NCI-H1105 treated with DMSO at 0.1 percent for 48 hours (cell line): ENCODE results near the gene SPACA7.
"Not testable (repeated sequence)": the region's sequence is repeated elsewhere in the genome, so short reads cannot be mapped to it uniquely, and the experiment has no call there.

Source experiments
- DNase-seq: peaks from one replicate; lab custom pipeline; 2025; lab: John Stamatoyannopoulos, UW

Gene SPACA7

DNA sequence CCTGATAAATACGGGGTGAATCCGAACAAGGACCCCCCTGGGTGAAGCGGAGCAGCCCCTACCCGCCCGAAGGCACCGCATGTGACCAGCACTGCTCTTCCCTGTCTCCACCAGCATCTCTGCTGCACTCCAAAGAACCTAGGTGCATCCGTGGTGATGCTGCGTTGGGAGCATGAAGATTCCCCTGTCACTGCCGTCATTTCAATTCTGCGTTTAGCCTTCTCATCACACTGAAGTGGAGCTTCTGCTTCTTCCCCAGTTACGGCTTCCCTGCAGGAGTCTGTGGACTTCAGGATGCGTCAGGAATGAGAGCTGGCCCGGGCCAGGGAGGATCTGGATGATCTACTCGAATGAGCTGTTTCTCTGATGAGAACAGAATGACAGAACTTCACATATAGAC, 47.9 kb downstream of the SPACA7 start:
- DNase-seq: no peak

DNA sequence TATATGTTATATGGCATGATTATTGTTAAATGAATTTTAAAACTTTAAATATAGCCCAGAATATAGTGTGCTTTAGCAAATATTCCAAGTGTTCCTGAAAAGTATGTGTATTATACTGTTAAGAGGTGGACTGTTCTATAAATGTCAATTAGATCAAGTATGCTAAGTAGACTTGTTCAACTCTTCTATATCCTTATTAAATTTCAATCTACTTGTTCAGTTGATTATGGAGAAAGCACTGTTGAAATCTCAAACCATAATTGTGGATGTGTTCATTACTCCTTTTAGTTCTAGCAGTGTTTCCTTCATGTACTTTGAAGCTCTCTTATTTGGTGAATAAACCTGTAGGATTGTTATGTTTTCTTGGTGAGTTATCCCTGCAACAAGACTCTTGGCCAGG, 52.5 kb downstream of the SPACA7 start:
- DNase-seq: peak; percentile 15

- DNase-seq: no peak
Observed at GRCh38 chr13:112431734-112432133, 55.6 kb downstream of the SPACA7 start.

- DNase-seq: not testable (repeated sequence)
Observed at GRCh38 chr13:112432734-112433133, 56.6 kb downstream of the SPACA7 start.

DNA sequence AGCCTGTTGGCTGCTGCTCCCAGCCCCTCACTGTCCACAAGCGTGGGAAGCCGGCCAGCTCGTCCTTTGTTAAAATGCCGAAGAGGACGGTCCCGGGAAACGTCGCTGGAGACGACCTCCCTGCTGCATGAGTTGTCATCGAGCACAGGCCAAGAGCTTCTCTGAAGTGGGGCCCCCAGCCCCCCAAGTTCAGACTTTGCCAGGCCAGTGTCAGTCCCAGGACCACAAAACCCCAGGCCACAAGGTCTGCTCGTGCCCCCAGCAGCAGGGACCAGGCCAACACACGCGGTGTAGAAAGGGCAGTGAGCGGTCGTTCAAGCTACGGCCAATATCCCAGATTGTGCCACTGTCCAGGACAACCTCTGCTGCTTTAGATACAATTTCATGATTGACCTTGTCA, 57.4 kb downstream of the SPACA7 start:
- DNase-seq: not testable (repeated sequence)

GRCh38 chr13:112434032-112434431, 57.9 kb downstream of the SPACA7 start:
- no peak for DNase-seq

- DNase-seq: no peak
Observed at GRCh38 chr13:112434937-112435523, 58.9 kb downstream of the SPACA7 start.

- no peak for DNase-seq
Observed at GRCh38 chr13:112435973-112436372, 59.8 kb downstream of the SPACA7 start.

DNA sequence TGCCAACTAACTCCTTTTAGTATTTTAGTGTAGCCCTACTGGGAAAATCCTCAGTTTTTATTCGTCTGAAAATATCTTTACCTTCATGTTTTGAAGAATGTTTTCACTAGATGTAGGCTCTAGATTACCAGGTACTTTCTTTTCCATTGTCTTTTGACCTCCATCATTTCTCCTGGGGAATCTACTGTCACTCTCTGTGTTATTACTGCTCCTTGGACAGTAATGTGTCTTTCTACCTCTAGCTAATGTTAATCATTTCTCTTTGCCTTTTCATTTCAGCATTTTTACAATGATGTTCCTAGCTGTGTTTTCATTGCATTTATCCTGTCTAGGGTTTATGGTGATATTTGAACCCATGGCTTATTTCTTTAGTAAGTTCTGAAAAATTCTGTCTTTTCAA, 61.9 kb downstream of the SPACA7 start:
- DNase-seq: peak; percentile 35

DNA sequence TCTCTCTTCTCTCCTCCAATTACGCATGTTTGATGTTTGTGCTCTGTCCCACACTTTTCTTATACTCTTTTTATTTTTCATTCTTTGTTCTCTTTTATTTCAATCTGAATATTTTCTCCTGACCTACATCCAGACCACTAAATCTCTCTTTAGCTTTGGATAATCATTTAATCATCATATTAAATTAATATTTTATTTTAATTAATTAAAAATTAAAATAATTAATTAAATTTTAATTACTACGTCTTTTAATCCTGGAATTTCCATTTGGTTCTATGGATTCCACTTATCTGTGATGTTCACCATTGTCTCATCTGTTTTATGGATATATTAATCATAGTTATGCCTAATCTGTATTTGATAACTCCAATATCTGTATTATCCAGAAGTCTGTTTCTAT, 62.4 kb downstream of the SPACA7 start:
- no peak for DNase-seq

- DNase-seq: no peak
Observed at GRCh38 chr13:112441226-112441625, 65.1 kb downstream of the SPACA7 start.

DNA sequence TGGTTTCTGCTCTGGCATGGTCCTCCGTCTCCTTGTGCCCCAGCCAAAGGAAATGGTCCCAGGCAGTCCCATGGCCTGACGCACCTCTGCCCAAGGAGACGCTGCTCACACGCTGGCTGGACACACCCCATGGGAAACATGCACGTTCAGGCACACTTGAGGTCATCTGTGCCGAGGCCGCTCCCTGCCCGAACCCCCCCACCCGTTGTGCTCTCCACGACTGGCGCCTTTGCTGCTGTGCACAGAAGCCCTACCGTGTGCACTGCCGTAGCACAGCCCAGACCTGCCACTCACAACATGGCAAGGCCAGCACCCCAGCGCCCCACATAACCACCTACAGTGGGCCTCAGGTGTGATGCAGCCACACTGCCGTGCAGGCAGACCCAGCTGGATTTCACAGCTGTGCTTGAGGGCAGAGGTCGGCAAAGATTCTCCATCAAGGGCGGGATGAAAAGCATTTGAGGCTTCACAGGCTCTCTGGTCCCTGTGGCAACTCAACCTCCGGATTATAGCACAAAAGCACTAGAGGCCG, 65.7 kb downstream of the SPACA7 start:
- DNase-seq: no peak

GRCh38 chr13:112442483-112443090, 66.4 kb downstream of the SPACA7 start:
- DNase-seq: no peak

DNA sequence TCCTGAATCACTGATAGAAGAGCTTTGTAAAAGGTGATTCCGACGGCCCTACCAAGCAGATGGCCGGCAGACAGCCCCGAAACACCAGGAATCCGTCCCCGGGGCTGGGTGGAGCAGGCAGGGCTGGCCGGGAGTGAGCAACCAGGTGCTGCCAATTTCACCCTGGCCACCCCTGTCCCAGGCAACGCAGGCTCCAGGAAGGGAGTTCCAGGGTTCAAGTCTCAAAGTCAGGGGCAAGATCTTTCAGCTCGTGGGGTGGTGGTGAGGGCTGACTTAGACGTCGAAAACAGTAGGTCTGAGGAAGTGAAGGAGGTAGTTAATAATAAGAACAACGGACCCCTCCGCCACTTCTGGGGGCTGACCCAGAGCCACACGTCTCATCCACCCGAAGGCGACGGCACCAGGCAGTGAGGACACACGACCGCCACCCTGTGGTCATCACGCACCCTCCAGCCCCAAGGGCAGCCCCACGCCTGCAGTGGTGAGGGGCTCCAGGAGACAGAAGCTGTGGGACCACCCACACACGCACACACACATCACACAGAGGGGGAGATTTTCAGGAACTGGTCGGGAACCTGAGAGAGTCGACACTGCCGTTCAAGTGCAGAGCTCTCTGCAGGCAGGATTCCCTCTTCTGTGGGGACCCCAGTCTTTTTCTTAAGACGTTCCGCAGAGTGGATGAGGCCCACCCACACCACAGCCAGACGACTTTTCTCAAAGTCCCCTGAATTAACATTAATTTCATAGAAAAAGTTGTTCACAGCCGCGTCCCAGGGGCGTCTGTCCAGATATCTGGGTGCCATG, 67.2 kb downstream of the SPACA7 start:
- no peak for DNase-seq

DNA sequence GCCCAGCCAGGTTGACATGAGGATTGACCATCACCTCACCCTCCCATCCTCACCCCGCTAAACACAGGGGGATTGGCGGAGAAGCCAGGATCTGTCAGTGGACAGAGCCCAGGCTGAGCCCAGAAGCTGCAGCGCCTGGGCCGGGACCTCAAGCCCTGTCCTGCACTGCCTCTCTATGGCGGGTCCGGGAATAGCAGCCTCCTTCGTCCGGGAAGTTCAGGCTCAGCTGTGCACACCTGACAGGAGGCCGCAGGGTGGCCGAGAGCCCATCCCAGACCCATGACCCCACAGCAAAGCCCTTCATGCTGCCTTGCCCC, 67.8 kb downstream of the SPACA7 start:
- peak; percentile 76 for DNase-seq

DNA sequence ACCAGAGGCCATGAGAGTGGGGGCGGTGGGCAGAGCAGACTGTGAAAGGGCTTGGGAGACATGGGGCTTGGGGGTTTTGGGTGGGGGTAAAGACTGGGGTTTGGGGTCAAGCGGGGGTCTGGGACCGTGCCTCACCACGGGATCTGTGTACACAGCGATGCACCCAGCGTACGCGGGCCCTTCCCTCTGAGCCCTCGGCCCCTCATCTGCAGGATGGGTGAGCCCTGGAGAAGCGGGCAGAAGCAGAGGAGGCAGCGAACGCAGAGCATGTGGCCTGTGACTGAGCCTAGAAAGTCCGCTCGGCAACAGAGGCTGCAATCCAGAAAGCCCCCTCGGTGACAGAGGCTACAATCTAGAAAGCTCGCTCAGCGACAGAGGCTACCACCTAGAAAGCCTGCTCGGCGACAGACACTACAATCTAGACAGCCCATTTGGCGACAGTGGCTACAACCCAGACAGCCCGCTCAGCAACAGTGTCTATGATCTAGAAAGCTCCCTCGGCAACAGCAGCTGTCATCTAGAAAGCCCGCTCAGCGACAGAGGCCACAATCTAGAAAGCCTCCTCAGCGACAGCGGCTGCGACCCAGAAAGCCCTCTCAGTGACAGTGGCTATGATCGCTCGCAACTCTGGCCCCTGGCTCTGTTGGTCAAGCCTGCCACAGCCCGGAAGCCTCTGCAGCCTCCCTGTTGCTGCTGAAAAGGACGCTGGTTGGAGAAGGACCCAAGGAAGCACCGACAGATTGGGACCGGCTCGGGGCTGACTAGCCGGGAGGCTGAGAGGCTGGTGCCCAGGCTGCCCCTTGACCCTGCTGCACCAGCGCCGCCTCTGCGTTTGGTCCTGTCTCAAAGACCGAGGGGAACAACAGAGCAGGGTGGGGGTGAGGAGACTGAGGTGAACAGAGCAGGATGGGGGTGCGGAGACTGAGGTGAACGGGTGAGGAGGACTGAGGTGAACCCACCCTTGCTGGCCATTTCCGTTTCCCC, 68.6 kb downstream of the SPACA7 start:
- DNase-seq: no peak

GRCh38 chr13:112445411-112446271, 69.5 kb downstream of the SPACA7 start:
- no peak for DNase-seq

- DNase-seq: no peak
Observed at GRCh38 chr13:112446347-112446861, 70.2 kb downstream of the SPACA7 start.

DNA sequence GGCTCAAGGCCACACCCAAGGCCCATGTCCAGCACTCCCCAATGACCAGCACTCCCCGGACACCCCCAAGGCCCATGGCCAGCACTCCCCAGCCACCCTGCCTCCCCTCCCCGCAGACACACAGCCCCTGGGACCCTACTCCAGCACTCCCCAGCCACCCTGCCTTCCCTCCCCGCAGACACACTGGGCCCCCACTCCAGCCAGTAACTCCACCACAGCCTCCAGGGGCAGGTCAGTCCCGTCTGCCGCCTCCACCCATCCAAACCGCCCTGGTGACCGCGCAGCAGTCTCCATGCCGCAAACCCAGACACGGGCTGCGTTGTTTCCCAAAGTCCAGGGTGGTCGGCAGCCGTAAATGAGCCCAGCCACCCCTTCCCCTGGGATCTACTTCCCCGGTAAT, 70.7 kb downstream of the SPACA7 start:
- no peak for DNase-seq

DNA sequence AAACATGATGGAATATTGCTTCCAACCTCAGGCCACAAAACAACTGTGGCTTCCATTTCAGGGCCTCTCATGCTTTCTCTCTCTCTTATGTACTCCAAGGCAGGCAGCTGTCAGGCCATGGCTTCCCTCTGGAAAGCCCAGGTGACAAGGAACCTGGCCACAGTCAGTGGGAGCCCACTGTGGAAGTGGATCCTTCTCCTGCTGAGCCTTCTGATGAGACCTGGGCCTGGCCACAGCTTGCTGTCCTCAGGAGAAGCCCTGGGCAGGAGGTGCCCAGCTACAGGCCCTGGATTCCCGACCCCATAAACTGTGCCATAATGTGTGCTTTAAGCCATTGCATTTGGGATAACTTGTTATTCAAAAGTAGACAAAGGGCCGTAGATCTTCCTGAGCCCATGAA, 71.2 kb downstream of the SPACA7 start:
- no peak for DNase-seq
